ENCODE measurements around the gene GJA1.
"Not testable (repeated sequence)": the region's sequence is repeated elsewhere in the genome, so short reads cannot be mapped to it uniquely, and the experiment has no call there.

Gene GJA1

DNA sequence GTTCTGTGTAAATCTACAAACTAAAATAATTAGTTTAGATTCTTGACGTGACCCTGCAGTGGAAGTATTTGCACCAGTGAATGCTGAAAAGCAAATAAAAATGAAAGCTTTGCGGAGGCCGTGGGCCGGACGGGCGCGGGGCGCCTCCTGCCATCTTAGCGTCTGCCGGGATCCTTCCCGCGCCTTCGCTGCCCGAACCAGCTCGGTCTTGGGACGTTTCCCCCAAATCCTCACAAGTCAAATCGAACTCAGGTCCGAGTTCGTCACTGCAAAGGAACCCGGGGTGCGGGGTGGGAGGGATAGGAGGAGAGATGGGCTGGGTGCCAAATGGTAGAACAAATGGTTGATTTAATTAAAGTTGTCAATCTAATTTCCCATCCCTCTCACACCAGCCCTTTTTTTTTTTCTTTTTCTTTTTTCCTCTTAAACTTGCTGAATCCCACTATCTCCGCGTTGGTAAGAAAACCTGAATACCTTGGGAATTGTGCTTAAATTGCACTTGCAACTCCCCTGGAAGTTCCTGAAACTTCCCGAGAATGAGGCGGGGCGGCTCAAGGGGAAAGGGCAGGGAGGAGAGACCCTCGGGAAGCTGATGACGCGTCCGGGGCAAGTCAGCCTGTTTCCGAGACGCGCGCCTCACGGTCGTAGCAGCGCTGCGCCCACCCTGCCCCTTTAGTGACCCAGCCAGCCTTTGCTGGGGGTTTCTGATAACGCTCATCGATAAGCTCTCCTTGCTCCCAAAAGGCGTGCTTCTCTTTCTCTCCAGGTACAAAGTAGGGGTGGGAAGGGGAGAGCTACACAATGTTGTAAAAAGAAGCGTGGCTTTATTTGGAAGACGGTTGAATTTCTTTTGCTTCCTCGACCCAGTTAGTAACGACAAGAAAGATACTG is 1.8 kb downstream of the GJA1 start:
- DNase-seq (ENCODE audit: low read depth), result no peak

DNA sequence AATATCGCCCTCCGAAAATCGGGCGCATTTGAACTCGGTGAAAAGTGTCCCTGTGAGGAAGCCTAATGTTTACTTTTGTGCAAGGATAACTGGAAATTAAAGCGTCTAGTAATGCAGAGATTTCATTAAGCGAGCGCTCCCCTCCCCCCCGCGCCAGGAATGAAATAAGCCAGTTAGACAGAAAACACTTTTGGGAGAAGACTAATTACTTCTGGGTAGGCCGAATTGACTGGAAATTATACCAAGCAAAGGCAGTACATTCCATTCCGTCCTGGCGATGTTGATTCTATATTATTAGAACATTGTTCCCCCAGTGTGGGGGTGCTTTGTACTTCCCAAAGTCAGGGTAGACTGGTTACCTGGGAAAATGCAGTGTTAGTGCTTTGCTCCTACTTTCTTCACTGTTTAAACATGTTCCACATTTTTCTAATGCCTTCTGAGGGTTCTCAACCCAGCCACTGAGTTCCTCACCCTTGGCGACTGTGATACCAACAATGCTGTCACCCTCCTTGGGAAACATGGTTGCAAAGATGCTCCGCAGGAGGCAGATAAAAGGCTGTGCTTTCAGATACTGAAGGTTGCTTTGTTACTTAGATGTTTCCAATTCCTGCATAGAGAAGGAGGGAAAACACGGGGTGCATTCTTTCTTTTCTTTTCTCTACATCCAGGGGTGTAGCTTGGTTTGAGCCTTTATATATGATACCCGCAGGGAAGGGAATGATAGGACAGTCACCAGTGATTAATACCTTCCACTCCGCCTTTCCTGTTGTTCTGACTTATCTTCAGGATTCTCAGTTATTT is 2.6 kb downstream of the GJA1 start:
- no peak for DNase-seq (ENCODE audit: low read depth)

DNA sequence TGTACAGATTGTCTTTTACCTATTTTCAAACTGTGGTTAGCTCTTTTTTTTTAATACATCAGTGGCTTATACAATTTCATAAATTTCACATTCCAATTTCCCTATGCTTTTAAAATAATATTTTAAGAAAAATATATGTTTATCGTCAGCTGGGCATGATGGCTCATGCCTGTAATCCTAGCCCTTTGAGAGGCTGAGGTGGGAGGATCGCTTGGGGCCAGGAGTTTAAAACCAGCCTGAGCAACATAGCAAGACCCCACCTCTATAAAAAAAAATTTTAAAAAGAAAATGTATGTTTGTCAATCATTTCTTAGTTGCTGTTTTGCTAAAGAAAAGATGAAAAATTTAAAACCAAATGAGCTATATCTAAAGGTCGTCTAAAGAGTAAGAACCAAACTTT is 3.4 kb downstream of the GJA1 start:
- no peak for DNase-seq (ENCODE audit: low read depth)

DNA sequence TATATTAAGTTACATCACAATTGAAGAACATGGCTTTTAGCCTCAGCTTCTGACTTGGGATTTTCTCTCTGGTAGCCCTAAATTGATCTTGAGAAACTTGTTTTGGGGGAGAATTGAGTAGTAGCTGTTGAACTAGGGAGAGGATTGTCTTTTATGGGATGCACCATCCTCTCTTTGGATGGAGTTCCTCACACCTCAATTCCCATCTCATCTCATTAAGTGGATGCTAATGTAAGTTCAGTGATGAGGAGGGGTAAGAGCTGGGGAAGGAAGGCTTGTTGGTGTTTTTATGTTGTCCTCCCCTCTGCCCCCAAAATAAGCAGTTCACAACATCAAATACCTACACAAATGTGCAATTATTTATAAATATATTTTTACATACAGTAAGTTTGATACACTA is 4.0 kb downstream of the GJA1 start:
- DNase-seq (ENCODE audit: low read depth), result no peak

DNA sequence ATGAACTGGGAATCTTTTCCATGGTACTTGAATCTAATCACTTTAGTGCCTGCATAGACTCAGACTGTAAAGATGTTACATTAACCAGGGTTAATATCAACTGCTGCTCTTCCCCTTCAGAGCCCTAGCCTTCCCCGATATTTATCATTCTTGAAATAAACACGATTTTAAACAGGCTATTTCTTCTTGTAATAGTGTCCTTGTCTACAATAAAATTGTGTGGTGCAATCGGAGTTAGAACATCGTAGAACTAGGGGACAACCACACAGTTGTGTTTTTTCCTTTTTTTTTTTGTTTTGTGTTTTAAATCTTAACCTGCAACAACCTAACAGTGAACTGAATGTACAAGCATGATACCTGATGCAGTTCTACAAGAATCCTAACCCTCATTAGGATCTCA is 4.5 kb downstream of the GJA1 start:
- no peak for DNase-seq (ENCODE audit: low read depth)

DNA sequence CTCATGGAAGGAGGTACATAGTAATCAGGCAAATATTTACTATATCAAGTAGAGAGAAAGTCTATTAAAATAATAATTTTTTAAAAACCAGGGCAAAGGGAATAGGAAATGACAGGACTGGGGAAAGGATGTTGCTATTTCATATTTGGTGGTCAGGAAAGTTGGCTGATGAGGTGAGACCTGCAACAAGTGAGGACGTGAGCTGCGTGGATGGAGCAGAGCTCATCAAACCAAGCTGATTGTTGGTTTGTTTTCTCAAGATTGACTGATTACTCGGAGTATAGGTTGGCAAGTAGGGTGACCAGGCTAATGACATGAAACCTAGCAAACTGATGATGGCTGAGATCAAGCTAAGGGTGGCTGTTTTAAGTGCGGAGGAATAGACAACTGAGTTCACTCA is 6.0 kb downstream of the GJA1 start:
- DNase-seq (ENCODE audit: low read depth), result no peak

DNA sequence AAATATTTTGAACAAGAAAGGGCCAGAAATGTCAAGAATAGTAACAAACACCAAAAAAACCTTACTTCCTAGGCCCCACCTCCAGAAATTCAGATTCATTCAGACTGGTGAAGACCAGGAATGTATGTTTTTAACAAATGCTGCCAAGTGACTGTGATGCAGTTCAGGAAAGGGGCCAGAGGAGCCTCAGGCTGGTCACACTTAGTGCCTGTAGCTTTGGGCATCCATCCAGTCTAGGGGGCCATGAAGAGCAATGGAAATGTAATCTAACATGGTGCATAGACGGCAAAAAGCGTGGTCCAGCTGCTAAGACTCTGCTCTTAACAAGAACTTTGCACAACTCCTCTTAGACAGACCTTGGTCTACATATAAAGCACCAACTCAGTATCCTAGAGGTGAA is 7.1 kb downstream of the GJA1 start:
- no peak for DNase-seq (ENCODE audit: low read depth)

DNA sequence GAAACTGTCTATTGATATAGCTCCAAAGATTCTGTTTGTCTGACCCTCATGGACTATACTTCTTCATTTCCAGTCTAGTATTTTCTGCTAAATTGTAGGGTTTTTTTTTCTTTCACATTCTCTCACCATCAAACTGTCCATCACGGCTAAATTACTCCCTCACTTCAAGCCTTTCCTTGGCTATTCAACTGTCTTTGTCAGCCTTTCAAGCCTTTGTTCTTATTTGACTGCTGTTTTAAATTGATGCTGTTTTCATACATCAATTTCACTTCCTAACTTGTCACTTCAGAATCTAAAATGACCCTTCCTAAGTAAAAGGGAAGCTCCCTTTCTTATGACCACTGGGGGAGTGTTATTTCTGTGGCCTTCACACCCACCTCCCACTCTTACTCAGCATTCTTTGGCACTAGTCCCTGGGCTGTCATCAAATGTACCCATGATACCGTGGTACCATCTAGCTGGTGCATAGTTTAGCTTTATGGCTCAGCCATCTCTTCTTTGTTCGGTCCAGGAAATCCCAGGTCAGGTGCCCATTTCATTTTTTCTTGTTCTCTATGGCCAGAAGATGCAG is 8.6 kb downstream of the GJA1 start:
- DNase-seq (ENCODE audit: low read depth), result no peak

DNA sequence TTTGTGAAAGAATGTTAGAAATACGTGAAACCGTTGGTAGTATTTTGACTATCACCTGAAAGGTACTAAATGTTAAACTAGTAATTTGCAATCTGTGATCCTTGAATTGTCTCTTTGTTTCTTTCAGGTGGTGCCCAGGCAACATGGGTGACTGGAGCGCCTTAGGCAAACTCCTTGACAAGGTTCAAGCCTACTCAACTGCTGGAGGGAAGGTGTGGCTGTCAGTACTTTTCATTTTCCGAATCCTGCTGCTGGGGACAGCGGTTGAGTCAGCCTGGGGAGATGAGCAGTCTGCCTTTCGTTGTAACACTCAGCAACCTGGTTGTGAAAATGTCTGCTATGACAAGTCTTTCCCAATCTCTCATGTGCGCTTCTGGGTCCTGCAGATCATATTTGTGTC is 11.3 kb downstream of the GJA1 start:
- DNase-seq (ENCODE audit: low read depth), result not testable (repeated sequence)

DNA sequence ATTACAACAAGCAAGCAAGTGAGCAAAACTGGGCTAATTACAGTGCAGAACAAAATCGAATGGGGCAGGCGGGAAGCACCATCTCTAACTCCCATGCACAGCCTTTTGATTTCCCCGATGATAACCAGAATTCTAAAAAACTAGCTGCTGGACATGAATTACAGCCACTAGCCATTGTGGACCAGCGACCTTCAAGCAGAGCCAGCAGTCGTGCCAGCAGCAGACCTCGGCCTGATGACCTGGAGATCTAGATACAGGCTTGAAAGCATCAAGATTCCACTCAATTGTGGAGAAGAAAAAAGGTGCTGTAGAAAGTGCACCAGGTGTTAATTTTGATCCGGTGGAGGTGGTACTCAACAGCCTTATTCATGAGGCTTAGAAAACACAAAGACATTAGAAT is 12.3 kb downstream of the GJA1 start:
- DNase-seq (ENCODE audit: low read depth), result not testable (repeated sequence)

DNA sequence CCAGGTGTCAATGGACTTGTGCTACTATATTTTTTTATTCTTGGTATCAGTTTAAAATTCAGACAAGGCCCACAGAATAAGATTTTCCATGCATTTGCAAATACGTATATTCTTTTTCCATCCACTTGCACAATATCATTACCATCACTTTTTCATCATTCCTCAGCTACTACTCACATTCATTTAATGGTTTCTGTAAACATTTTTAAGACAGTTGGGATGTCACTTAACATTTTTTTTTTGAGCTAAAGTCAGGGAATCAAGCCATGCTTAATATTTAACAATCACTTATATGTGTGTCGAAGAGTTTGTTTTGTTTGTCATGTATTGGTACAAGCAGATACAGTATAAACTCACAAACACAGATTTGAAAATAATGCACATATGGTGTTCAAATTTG is 13.1 kb downstream of the GJA1 start:
- not testable (repeated sequence) for DNase-seq (ENCODE audit: low read depth)

DNA sequence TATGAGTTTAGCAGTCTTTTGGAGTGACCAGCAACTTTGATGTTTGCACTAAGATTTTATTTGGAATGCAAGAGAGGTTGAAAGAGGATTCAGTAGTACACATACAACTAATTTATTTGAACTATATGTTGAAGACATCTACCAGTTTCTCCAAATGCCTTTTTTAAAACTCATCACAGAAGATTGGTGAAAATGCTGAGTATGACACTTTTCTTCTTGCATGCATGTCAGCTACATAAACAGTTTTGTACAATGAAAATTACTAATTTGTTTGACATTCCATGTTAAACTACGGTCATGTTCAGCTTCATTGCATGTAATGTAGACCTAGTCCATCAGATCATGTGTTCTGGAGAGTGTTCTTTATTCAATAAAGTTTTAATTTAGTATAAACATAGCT is 13.9 kb downstream of the GJA1 start:
- DNase-seq (ENCODE audit: low read depth), result no peak

DNA sequence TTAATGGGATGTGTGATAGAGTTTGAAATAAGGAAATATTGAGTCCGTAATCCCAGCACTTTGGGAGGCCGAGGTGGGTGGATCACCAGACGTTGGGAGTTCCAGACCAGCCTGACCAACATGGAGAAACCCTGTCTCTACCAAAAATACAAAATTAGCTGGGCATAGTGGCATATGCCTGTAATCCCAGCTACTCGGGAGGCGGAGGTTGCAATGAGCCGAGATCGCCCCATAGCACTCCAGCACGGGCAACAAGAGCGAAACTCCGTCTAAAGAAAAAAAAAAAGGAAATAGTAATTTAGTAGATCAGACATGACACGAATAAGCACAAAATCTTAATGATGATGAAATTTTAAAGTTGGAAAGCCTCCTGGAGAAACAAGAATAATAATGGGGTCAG is 14.8 kb downstream of the GJA1 start:
- no peak for DNase-seq (ENCODE audit: low read depth)

DNA sequence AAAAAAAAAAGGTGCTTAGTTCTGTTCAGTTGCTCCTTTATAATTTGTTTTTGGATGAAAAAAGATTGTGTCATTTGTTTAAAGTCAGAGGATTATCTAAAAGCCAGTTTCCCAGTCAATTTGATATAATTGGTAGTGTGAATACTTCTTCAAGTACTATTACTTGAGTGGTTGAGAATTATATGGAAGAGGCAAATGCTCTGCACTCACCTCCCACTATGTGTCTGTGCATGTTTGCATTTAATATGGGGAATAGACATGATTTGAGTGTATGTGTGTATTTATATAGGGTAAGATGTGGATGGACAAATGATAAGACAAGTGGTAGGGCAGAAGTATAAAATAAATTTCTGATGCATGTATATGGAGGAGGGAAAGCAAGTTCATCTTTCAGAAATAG is 15.8 kb downstream of the GJA1 start:
- DNase-seq (ENCODE audit: low read depth), result no peak

DNA sequence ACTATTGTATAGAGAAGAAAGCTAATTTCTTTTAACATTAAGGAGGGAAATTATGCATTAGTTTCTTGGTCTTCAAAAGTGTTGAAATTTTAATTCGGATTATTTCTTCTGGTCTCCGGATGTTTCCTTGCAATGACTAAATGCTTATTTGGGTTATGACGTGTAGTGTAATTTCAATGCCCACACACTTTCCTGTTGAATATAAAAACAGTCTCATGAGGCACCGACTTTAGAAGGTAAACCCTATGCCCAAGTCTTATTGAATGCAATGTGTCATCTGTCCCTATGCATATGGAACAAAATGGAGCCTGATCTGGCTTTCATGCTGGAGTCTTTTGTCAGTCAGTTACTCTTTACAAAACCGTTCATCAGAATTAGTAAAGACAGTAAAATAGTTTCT is 17.7 kb downstream of the GJA1 start:
- no peak for DNase-seq (ENCODE audit: low read depth)

DNA sequence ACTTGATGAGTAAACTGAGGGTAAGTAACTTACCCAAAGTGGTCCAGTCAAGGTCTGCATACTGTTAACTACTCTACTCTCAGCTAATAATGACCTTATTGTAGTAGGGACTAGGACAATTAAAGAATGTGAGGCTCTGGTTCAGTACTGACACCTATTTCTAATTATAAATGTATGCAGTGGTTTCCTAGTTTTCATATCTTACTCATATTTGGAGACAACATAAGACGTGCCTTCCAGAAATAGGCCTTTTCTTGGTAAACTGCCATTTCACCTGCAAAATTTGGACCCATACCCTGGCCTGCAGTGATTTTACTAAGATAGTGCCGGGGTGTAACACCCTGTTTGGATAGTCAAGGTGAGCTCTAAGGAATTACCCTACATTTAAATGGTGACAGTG is 24.7 kb downstream of the GJA1 start:
- DNase-seq (ENCODE audit: low read depth), result no peak

DNA sequence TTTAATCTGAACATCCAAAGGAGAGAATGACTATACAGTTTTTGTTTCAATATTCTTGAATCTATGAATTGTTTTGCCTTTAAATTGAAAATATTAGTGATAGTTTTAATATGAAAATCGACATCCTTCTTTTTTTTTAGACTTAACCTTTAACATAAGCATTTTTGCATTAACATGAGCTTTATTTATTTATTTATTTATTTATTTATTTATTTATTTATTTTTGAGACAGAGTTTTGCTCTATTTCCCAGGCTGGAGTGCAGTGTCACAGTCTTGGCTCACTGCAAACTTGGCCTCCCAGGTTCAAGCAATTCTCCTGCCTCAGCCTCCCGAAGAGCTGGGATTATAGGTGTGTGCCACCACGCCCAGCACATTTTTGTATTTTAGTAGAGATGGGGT is 27.6 kb downstream of the GJA1 start:
- DNase-seq (ENCODE audit: low read depth), result no peak

DNA sequence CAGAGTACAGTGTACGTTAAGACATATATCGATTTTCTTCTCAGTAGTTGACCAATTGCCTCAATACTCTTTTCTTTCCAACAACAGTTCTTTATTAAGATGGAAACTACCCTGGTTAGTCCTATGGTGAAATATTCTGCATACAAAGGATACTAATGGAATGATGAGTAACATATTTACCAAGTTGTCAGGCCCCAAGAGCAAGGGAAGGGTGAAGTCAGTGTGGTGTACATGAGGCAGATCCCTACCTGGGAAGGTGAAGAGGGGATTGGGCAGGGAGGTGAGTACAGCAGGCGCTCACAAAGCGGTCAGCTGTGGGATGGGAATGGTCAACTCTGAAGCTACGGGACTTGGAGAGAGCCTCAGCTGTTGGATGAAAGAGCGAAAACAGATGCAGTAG is 29.7 kb downstream of the GJA1 start:
- no peak for DNase-seq (ENCODE audit: low read depth)

DNA sequence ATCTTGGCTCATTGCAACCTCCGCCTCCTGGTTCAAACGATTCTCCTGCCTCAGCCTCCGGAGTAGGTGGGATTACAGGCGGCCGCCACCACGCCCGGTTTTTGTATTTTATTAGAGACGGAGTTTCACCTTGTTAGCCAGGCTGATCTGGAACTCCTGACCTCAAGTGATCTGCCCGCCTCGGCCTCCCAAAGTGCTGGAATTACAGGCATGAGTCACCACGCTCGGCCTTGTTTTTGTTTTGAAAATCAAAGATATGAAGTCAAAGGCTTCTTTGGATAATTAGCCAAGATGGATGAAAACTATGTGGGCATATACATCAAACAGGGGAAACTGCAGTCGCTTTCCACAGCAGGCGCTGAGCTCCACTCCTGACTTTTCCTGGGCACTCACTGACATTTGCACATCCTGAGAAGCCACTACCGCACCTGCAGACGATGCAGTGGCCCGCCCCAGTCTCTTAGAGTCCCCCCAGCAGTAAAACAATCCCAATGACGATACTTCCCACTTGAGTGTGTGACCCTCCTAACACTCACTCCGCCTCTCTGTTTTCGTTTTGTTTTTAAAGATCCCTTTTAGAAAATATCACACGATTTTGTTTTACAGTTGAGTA is 44.1 kb downstream of the GJA1 start:
- no peak for DNase-seq (ENCODE audit: low read depth)

DNA sequence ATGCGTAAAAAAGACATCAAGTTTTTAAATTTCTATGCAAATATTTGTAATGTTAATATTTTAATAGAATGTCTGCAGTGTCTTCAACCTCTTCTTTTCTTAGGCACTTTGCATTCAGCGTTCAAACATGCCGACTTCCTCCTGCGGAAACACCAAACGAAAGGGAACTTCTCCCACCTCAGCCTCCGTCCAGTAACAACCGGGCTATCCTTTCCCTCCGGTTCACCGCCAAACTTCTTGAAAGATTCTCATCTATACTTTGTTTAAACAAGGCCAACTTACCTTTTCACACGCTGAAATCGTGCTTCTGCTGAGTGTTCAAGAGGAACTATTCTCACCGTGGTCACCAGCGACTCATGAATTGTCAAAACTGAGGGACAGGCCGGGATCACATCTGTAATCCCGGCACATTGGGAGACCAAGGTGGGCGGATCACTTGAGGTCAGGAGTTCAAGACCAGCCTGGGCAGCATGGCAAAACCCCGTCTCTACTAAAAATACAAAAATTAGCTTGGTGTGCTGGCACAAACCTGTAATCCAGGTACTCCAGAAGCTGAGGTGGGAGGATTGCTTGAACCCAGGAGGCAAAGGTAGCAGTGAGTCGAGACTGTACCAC is 44.8 kb downstream of the GJA1 start:
- no peak for DNase-seq (ENCODE audit: low read depth)

DNA sequence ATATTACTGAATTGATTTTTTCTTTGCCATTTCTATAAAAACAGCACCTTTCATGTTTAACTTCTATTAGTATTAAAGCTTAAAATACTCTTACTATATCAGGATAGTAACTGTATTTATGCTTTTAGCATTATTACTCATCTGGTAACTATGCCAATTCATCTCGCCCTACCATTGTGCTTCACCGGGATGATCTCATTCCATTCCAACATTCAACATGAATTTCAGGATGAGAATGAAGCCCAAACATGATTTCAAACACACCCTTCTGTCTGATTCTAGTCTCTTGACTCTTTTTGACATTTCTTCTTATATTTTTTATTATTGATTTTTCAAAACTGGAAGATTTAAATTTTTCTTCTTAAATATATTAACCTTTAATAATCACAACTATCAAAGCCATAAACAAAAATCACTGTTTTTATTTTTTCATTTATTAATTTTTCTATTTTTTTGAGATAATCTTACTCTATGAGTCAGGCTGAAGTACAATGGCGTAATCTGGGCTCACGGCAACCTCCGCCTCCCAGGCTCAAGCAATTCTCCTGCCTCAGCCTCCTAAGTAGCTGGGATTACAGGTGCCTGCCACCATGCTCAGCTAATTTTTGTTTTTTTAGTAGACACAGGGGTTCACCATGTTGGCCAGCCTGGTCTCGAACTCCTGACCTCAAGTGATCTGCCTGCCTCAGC is 46.7 kb downstream of the GJA1 start:
- DNase-seq (ENCODE audit: low read depth), result no peak

DNA sequence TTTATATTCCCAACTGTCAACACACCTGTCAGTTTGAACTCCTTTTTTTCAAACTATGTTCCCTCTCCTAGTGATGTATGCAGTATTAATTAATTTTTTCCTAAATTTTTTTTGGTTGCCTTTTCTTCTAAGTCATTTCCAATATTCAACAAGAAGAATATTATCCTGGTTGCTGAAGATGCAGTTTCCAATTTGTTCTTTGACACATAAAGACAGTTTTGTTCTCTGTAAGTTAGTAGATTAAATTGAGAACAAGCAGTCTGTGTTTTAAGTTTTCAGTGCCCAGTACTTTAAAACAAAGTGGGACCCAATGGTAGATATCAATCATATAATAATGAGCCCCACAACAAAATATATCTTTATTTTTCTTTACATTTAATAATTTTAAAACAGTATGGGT is 47.3 kb downstream of the GJA1 start:
- no peak for DNase-seq (ENCODE audit: low read depth)
